Measurements from ENCODE around the gene DCXR. TPM values are rescaled to one million over a fixed set of nuclear protein-coding genes. Genes with fewer than 3 reads are reported as not detected.
A peak's percentile ranks its signal among the peaks of the same experiment; 100 is the strongest.

Gene DCXR
- total RNA-seq, 1 donor from 2014 or later = 56.8 TPM

- DNase-seq = no peak
Observed at GRCh38 chr17:82072827-82073226, 35.3 kb upstream of the DCXR start.

- DNase-seq = no peak
Observed at GRCh38 chr17:82070611-82071010, 33.1 kb upstream of the DCXR start.

GRCh38 chr17:82065638-82066303 is 28.3 kb upstream of the DCXR start, which contains the start of gene DUS1L:
TSS of gene DUS1L (minus strand) at chr17:82065804. CDS start at chr17:82065059, 745 bp downstream.
- DNase-seq = peak; percentile 67

- peak; percentile 61 for DNase-seq
Observed at GRCh38 chr17:82065193-82065637, 27.7 kb upstream of the DCXR start.

- no peak for DNase-seq
Observed at GRCh38 chr17:82064433-82065192, 27.1 kb upstream of the DCXR start.

GRCh38 chr17:82063424-82064415 is 26.2 kb upstream of the DCXR start:
- no peak for DNase-seq

GRCh38 chr17:82062984-82063368 is 25.5 kb upstream of the DCXR start:
- DNase-seq = no peak

GRCh38 chr17:82062076-82062983 is 24.8 kb upstream of the DCXR start:
- DNase-seq = no peak

- DNase-seq = no peak
Observed at GRCh38 chr17:82061047-82061925, 23.8 kb upstream of the DCXR start.

GRCh38 chr17:82060614-82061013 is 23.1 kb upstream of the DCXR start:
- DNase-seq = no peak

- no peak for DNase-seq
Observed at GRCh38 chr17:82060001-82060380, 22.5 kb upstream of the DCXR start.

GRCh38 chr17:82059272-82060000 is 21.9 kb upstream of the DCXR start:
- no peak for DNase-seq

GRCh38 chr17:82058855-82059249 is 21.4 kb upstream of the DCXR start:
- no peak for DNase-seq

- DNase-seq = no peak
Observed at GRCh38 chr17:82058230-82058854, 20.8 kb upstream of the DCXR start.

- DNase-seq = no peak
Observed at GRCh38 chr17:82056729-82057621, 19.5 kb upstream of the DCXR start.

- DNase-seq = no peak
Observed at GRCh38 chr17:82055965-82056728, 18.6 kb upstream of the DCXR start.

Data from dermis blood vessel endothelial cell (primary cell).